ENCODE measurements around the gene PPIL4. TPM values are rescaled to one million over a fixed set of nuclear protein-coding genes. Genes with fewer than 3 reads are reported as not detected.

Gene PPIL4
- total RNA-seq, 2 experiments from 2014 or later, result 51.8 to 53.5 TPM

DNA sequence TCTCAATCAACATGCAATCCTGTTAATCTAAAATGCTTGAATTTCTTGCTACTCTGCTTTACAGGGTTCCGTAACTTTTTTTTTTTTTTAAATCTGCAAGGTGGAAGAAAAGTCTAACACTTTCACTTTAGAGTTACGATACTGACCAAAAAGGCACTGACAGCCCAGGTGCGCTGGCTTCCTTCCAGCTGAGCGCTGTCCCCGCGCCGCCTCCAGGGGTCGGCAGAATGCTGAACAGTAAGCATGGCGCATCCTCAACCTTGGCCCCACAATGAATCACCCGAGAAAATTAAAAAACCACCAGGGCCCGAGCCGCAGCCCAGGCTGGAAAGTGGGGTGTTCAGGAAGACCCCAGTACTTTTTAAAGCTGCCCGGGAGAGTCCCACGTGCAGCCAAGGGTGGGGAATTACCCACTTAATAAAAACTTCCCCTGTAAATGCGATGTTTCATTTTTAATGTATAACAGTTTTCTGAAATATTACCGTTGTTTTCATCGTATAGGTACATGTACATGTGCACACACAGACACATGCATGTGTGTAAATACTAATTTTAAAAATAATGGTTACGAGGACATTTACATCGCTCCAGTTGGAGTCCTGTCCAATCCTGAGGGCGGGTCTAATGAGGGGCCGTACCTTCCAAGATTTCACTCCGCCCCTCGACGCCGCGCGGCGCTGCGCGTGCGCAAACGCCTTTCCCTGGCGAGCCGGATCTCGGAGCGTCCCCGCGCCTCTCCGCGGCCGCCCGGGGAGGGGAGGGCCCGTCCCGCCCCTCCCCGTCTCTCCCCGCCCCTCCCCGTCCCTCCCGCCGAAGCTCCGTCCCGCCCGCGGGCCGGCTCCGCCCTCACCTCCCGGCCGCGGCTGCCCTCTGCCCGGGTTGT lies 19.9 kb upstream of the PPIL4 start, which contains the start of gene GINM1:
Gene GINM1 (plus strand): TSS at position 849 of the 883 bp plus-strand sequence. CDS start 40 bp downstream, outside the sequence.
- TF ChIP-seq, protein P1, sequence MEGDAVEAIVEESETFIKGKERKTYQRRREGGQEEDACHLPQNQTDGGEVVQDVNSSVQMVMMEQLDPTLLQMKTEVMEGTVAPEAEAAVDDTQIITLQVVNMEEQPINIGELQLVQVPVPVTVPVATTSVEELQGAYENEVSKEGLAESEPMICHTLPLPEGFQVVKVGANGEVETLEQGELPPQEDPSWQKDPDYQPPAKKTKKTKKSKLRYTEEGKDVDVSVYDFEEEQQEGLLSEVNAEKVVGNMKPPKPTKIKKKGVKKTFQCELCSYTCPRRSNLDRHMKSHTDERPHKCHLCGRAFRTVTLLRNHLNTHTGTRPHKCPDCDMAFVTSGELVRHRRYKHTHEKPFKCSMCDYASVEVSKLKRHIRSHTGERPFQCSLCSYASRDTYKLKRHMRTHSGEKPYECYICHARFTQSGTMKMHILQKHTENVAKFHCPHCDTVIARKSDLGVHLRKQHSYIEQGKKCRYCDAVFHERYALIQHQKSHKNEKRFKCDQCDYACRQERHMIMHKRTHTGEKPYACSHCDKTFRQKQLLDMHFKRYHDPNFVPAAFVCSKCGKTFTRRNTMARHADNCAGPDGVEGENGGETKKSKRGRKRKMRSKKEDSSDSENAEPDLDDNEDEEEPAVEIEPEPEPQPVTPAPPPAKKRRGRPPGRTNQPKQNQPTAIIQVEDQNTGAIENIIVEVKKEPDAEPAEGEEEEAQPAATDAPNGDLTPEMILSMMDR (IDR thresholded peaks at IDR 0.05), result peak; percentile 88

GRCh38 chr6:149563928-149564325 lies 18.1 kb upstream of the PPIL4 start:
- TF ChIP-seq, protein P1 (IDR thresholded peaks at IDR 0.05), result no peak
- no peaks in the 10 kb centered on the region for H3K27me3 ChIP-seq (ENCODE audit: control insufficient read depth in 1 of 2, insufficient read depth in 2 of 2, low read length in 2 of 2)
- Mint-ChIP-seq H3K4me3 (peak overlapping the region; percentile 45), H3K27ac (no peak overlapping the region), H3K9me3 (no peaks in the 10 kb centered on the region), H3K27me3 (no peaks in the 10 kb centered on the region), H3K4me1 (ENCODE audit: low read depth) (peaks cover 22% of the 10 kb centered on the region), H3K36me3 (ENCODE audit: low read depth) (peaks cover 16% of the 10 kb centered on the region)
- no peaks in the 10 kb centered on the region for H3K9me3 ChIP-seq (ENCODE audit: control insufficient read depth in 1 of 2, insufficient read depth in 1 of 2, low read length in 2 of 2)
- ATAC-seq (ENCODE audit: poor library complexity), result no peak
- ChIA-PET CTCF (interaction anchor here (7.6 kb wide), 1 partner anchor 18 kb away, joined by 65 read pairs; the partner anchor contains the start of gene PPIL4), POLR2A (interaction anchor here (3.6 kb wide), 1 partner anchor 19 kb away, joined by 42 read pairs; the partner anchor contains the start of gene PPIL4)
- H3K27ac ChIP-seq (ENCODE audit: low read depth in 1 of 2, low read length in 2 of 2), result no peak overlapping the region
- intact Hi-C loops (cut with DNase I, micrococcal nuclease), result loop anchor here in 1 of 2 experiments (10.0 kb wide), 1 partner anchor 441 kb away; no protein-coding TSS in a partner anchor
- no peaks in the 10 kb centered on the region for H3K36me3 ChIP-seq (ENCODE audit: insufficient read depth, low read length)
- no peak for DNase-seq
- H3K4me1 ChIP-seq (ENCODE audit: insufficient read depth, low read length), result peaks cover 22% of the 10 kb centered on the region
- H3K4me3 ChIP-seq (ENCODE audit: low read length), result no peak overlapping the region

More for the DNA sequence above, 19.9 kb upstream of the PPIL4 start, which contains the start of gene GINM1:
- peak within 1 kb of the TSS; percentile 67 to 92 for H3K27ac ChIP-seq (ENCODE audit: low read depth in 1 of 2, low read length in 2 of 2)
- H3K27ac Mint-ChIP-seq, result peak within 1 kb of the TSS; percentile 94
- intact Hi-C loops (cut with DNase I, micrococcal nuclease), result loop anchor here (1.0 to 10.0 kb wide), 7 partner anchors 19 to 439 kb away; partner anchors contain the start of genes KATNA1 (in 2 of the 2), PPIL4 (in 2 of the 2), LATS1 (in 1 of the 2) and LRP11 (in 1 of the 2)
- no peaks in the 10 kb centered on the region for H3K9me3 ChIP-seq (ENCODE audit: control insufficient read depth in 1 of 2, insufficient read depth in 1 of 2, low read length in 2 of 2)
- peaks cover 29% of the 10 kb centered on the region for H3K4me1 Mint-ChIP-seq (ENCODE audit: low read depth)
- ChIA-PET POLR2A (interaction anchor here (0.6 to 3.6 kb wide), 11 partner anchors 21 to 499 kb away, joined by 3 to 42 read pairs (median 5); partner anchors contain the start of genes KATNA1, LATS1, PPIL4 and TAB2), CTCF (interaction anchor here (0.6 to 7.6 kb wide), 12 partner anchors 11 to 182 kb away, joined by 3 to 65 read pairs (median 3); partner anchors contain the start of genes KATNA1, PPIL4 and ZC3H12D)
- H3K4me1 ChIP-seq (ENCODE audit: insufficient read depth, low read length), result peaks cover 22% of the 10 kb centered on the region
- peak within 1 kb of the TSS; percentile 99 for H3K4me3 Mint-ChIP-seq
- peaks cover 16% of the 10 kb centered on the region for H3K36me3 Mint-ChIP-seq (ENCODE audit: low read depth)
- H3K4me3 ChIP-seq (ENCODE audit: low read length), result peak within 1 kb of the TSS; percentile 92
- no peaks in the 10 kb centered on the region for H3K27me3 ChIP-seq (ENCODE audit: control insufficient read depth in 1 of 2, insufficient read depth in 2 of 2, low read length in 2 of 2)
- ATAC-seq (ENCODE audit: poor library complexity), result peak; percentile 83
- no peaks in the 10 kb centered on the region for H3K27me3 Mint-ChIP-seq
- H3K9me3 Mint-ChIP-seq, result no peaks in the 10 kb centered on the region
- DNase-seq, result peak; percentile 88 to 97 (median 95)
- no peaks in the 10 kb centered on the region for H3K36me3 ChIP-seq (ENCODE audit: insufficient read depth, low read length)

DNA sequence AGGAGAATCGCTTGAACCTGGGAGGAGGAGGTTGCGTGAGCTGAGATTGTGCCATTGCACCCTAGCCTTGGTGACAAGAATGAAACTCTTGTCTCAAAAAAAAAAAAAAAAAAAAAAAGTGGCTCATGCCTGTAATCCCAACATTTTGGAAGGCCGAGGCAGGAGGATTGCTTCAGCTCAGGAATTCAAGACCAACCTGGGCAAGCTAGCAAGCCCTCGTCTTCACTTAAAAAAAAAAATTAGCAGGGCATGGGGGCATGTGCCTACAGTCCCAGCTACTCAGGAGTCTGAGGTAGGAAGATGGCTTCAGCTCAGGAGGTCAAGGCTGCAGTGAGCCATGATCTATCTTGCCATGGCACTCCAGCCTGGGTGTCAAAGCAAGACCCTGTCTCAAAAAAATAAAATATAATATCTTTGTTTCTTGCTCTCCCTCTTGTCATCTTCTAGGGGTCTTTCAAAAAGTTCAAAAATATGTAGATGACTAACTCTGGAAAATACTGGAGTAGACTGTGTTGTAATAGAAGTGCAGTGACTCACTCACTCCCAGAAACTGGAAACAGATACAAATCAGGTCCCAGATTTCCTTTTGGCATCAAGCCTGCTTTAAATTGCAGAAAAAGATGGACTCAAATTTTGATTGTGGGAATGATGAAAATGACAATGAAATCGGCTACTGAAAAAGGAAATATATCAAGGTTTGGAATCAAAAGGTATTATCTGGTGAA lies 17.5 kb upstream of the PPIL4 start:
- no peak overlapping the region for H3K4me3 ChIP-seq (ENCODE audit: low read length)
- peaks cover 22% of the 10 kb centered on the region for H3K4me1 ChIP-seq (ENCODE audit: insufficient read depth, low read length)
- no peaks in the 10 kb centered on the region for H3K27me3 Mint-ChIP-seq
- peaks cover 22% of the 10 kb centered on the region for H3K4me1 Mint-ChIP-seq (ENCODE audit: low read depth)
- DNase-seq, result no peak
- peak overlapping the region; percentile 11 for H3K4me3 Mint-ChIP-seq
- H3K36me3 ChIP-seq (ENCODE audit: insufficient read depth, low read length), result no peaks in the 10 kb centered on the region
- TF ChIP-seq, protein P1 (IDR thresholded peaks at IDR 0.05), result no peak
- H3K9me3 ChIP-seq (ENCODE audit: control insufficient read depth in 1 of 2, insufficient read depth in 1 of 2, low read length in 2 of 2), result no peaks in the 10 kb centered on the region
- ATAC-seq (ENCODE audit: poor library complexity), result no peak
- ChIA-PET POLR2A (interaction anchor here (3.6 kb wide), 1 partner anchor 18 kb away, joined by 42 read pairs; the partner anchor contains the start of gene PPIL4), CTCF (interaction anchor here (0.7 to 7.6 kb wide), 2 partner anchors 17 to 18 kb away, joined by 3 to 65 read pairs; partner anchors contain the start of gene PPIL4)
- H3K36me3 Mint-ChIP-seq (ENCODE audit: low read depth), result peaks cover 16% of the 10 kb centered on the region
- no peak overlapping the region for H3K27ac ChIP-seq (ENCODE audit: low read depth in 1 of 2, low read length in 2 of 2)
- H3K27me3 ChIP-seq (ENCODE audit: control insufficient read depth in 1 of 2, insufficient read depth in 2 of 2, low read length in 2 of 2), result no peaks in the 10 kb centered on the region
- no peaks in the 10 kb centered on the region for H3K9me3 Mint-ChIP-seq
- intact Hi-C loops (cut with DNase I, micrococcal nuclease), result loop anchor here in 1 of 2 experiments (10.0 kb wide), 1 partner anchor 441 kb away; no protein-coding TSS in a partner anchor
- no peak overlapping the region for H3K27ac Mint-ChIP-seq

Measured in CD4-positive, alpha-beta T cell (primary cell).